GM23248 (cell line): ENCODE data around the gene AP2A2. TPM values are rescaled to one million over a fixed set of nuclear protein-coding genes. Genes with fewer than 3 reads are reported as not detected.

Experiments
- DNase-seq: peaks from one replicate; pipeline ENCODE4 v3.0.0-alpha.2; 2015
- H2AFZ ChIP-seq: fragments of 200-600 bp; sonication (generic); 2 replicates; pipeline ENCODE4 v1.6.1; 2016; ENCODE audit warnings: antibody characterized with exemption
- H3F3A ChIP-seq: fragments of 200-600 bp; sonication (generic); 2 replicates; pipeline ENCODE4 v1.6.1; 2016; ENCODE audit warnings: mild to moderate bottlenecking, antibody characterized with exemption, mixed run types; ENCODE audit not compliant: insufficient read depth
- H3K27ac ChIP-seq: fragments of 200-600 bp; sonication (generic); 2 replicates; pipeline ENCODE4 v1.5.1; 2016; ENCODE audit warnings: mild to moderate bottlenecking
- H3K27me3 ChIP-seq: fragments of 200-600 bp; sonication (generic); replicated peaks from 2 replicates; pipeline ENCODE4 v1.6.1; 2016; ENCODE audit warnings: mild to moderate bottlenecking; ENCODE audit not compliant: insufficient read depth
- H3K36me3 ChIP-seq: fragments of 200-600 bp; sonication (generic); 2 replicates; pipeline ENCODE4 v1.6.1; 2016; ENCODE audit warnings: low read depth, mild to moderate bottlenecking
- H3K4me1 ChIP-seq: fragments of 200-600 bp; sonication (generic); 2 replicates; pipeline ENCODE4 v1.6.1; 2016; ENCODE audit warnings: mild to moderate bottlenecking; ENCODE audit not compliant: insufficient read depth
- H3K4me2 ChIP-seq: fragments of 200-600 bp; sonication (generic); one replicate; pipeline ENCODE4 v1.6.1; 2016; ENCODE audit warnings: mild to moderate bottlenecking; ENCODE audit not compliant: unreplicated experiment
- H3K4me3 ChIP-seq: fragments of 200-600 bp; sonication (generic); 2 replicates; pipeline ENCODE4 v1.5.1; 2016; ENCODE audit warnings: mild to moderate bottlenecking
- H3K79me2 ChIP-seq: fragments of 200-600 bp; sonication (generic); 2 replicates; pipeline ENCODE4 v1.6.1; 2016; ENCODE audit warnings: mild to moderate bottlenecking; ENCODE audit not compliant: insufficient read depth
- H3K9ac ChIP-seq: fragments of 200-600 bp; sonication (generic); 2 replicates; pipeline ENCODE4 v1.6.1; 2016; ENCODE audit warnings: mild to moderate bottlenecking
- H3K9me2 ChIP-seq: fragments of 200-600 bp; sonication (generic); 2 replicates; pipeline ENCODE4 v1.6.1; 2016; ENCODE audit warnings: mixed run types, mild to moderate bottlenecking, moderate library complexity; ENCODE audit not compliant: insufficient read depth
- H3K9me3 ChIP-seq: fragments of 200-600 bp; sonication (generic); one replicate; pipeline ENCODE4 v1.6.1; 2017; ENCODE audit warnings: low read depth
- H4K20me1 ChIP-seq: fragments of 200-600 bp; sonication (generic); 2 replicates; pipeline ENCODE4 v1.6.0; 2016; ENCODE audit not compliant: insufficient read depth
- EZH2 ChIP-seq: fragments of 200-600 bp; sonication (generic); IDR thresholded peaks from 2 replicates; pipeline ENCODE4 v1.6.1; 2018; ENCODE audit warnings: antibody characterized with exemption, mild to moderate bottlenecking; ENCODE audit not compliant: insufficient read depth, poor library complexity, severe bottlenecking
- EZH2phosphoT487 ChIP-seq: fragments of 200-600 bp; sonication (generic); IDR thresholded peaks from 2 replicates; pipeline ENCODE4 v1.6.1; 2018; ENCODE audit warnings: antibody characterized with exemption, moderate library complexity, mild to moderate bottlenecking, low read depth; ENCODE audit not compliant: insufficient read depth
- WGBS, 2 experiments: methylation state at CpG; one replicate each; pipeline ENCODE4 v1.1.6; 2015 to 2017; ENCODE audit warnings: low lambda C conversion rate in 2 of 2, low coverage in 1 of 2; ENCODE audit errors: missing lambda C conversion rate in 2 of 2; 5-methylcytosine and 5-hydroxymethylcytosine counted together
- in situ Hi-C: fragments of 300-500 bp; cut with MboI; formaldehyde crosslinking; loops from 2 replicates; pipeline ENCODE4 v1.15.0; 2020
- polyA plus RNA-seq: library from polyadenylated mRNA; unstranded; fragments of >200 nt; fragmentation: Nextera tagmentation; extraction: Ambion mirVana; gene quantifications from 2 replicates; pipeline ENCODE4 v1.2.1, GENCODE V29; 2016
- total RNA-seq: library from RNA; depleted of rRNA; stranded (reverse); fragments of >200 nt; shearing (Covaris generic); gene quantifications from 2 replicates; pipeline ENCODE4 v1.2.3, GENCODE V29; 2014

Gene AP2A2
- total and polyA plus RNA-seq, 2 experiments from 2014 or later = 31.1 to 38.3 TPM

GRCh38 chr11:980438-981357 lies 55.0 kb downstream of the AP2A2 start:
- DNase-seq = peak; percentile 24

GRCh38 chr11:981764-982163 lies 56.1 kb downstream of the AP2A2 start:
- no peak overlapping the region for H3K4me2 ChIP-seq
- no peak for TF ChIP-seq EZH2
- TF ChIP-seq EZH2phosphoT487 = no peak
- peaks cover 4% of the 10 kb centered on the region; the same call in 1 of the 2 replicates for H4K20me1 ChIP-seq
- in situ Hi-C loops = no loop called here
- H3K9me3 ChIP-seq = no peaks in the 10 kb centered on the region
- 91 to 94% methylated on average over 14 of the region's 14 CpGs for WGBS, 2 experiments
- peaks cover 29% of the 10 kb centered on the region; the same call in 1 of the 2 replicates for H3K36me3 ChIP-seq
- H3F3A ChIP-seq = no peaks in the 10 kb centered on the region
- H2AFZ ChIP-seq = no peak overlapping the region
- peaks cover 32% of the 10 kb centered on the region; the same call in 1 of the 2 replicates for H3K79me2 ChIP-seq
- no peaks in the 10 kb centered on the region for H3K4me1 ChIP-seq
- no peaks in the 10 kb centered on the region for H3K9me2 ChIP-seq
- H3K4me3 ChIP-seq = no peak overlapping the region
- no peak overlapping the region for H3K27ac ChIP-seq
- no peak for DNase-seq
- H3K9ac ChIP-seq = no peak overlapping the region
- H3K27me3 ChIP-seq = no peaks in the 10 kb centered on the region

More at GRCh38 chr11:980438-981357, 55.0 kb downstream of the AP2A2 start:
- H4K20me1 ChIP-seq = peaks cover 4% of the 10 kb centered on the region; the same call in 1 of the 2 replicates
- no peaks in the 10 kb centered on the region for H3K27me3 ChIP-seq
- peaks cover 29% of the 10 kb centered on the region; the same call in 1 of the 2 replicates for H3K36me3 ChIP-seq
- TF ChIP-seq EZH2 = no peak
- TF ChIP-seq EZH2phosphoT487 = no peak
- in situ Hi-C loops = no loop called here
- no peak overlapping the region for H3K4me2 ChIP-seq
- H3F3A ChIP-seq = no peaks in the 10 kb centered on the region
- no peaks in the 10 kb centered on the region for H3K9me3 ChIP-seq
- H3K9ac ChIP-seq = 0 out of 2 replicates have a peak overlapping the region, but pooled peaks have one; percentile 10
- peaks cover 32% of the 10 kb centered on the region; the same call in 1 of the 2 replicates for H3K79me2 ChIP-seq
- 75 to 79% methylated on average over 22 to 26 of the region's 26 CpGs for WGBS, 2 experiments
- no peak overlapping the region for H3K27ac ChIP-seq
- no peaks in the 10 kb centered on the region for H3K9me2 ChIP-seq
- no peak overlapping the region for H3K4me3 ChIP-seq
- no peak overlapping the region for H2AFZ ChIP-seq
- H3K4me1 ChIP-seq = no peaks in the 10 kb centered on the region

- in situ Hi-C loops = no loop called here
- WGBS, 2 experiments = 93 to 96% methylated on average over 15 of the region's 15 CpGs
- DNase-seq = no peak
- H3K9ac ChIP-seq = no peak overlapping the region
- TF ChIP-seq EZH2phosphoT487 (no peak), EZH2 (no peak)
- no peak overlapping the region for H3K4me3 ChIP-seq
- H3K36me3 ChIP-seq = peaks cover 27% of the 10 kb centered on the region; the same call in 1 of the 2 replicates
- H2AFZ ChIP-seq = no peak overlapping the region
- no peaks in the 10 kb centered on the region for H3K9me3 ChIP-seq
- no peaks in the 10 kb centered on the region for H3K9me2 ChIP-seq
- no peaks in the 10 kb centered on the region for H3F3A ChIP-seq
- no peaks in the 10 kb centered on the region for H3K4me1 ChIP-seq
- no peak overlapping the region for H3K27ac ChIP-seq
- no peaks in the 10 kb centered on the region for H4K20me1 ChIP-seq
- 0 out of 2 replicates have a peak, but pooled peaks cover 22% of the 10 kb centered on the region for H3K79me2 ChIP-seq
- no peak overlapping the region for H3K4me2 ChIP-seq
- H3K27me3 ChIP-seq = no peaks in the 10 kb centered on the region
Measured at GRCh38 chr11:984546-984945, 58.9 kb downstream of the AP2A2 start.

- Histone ChIP-seq H3K4me2 (no peak overlapping the region), H3K9ac (no peak overlapping the region), H4K20me1 (no peaks in the 10 kb centered on the region), H2AFZ (no peak overlapping the region), H3K4me3 (no peak overlapping the region), H3K79me2 (0 out of 2 replicates have a peak, but pooled peaks cover 22% of the 10 kb centered on the region), H3K4me1 (no peaks in the 10 kb centered on the region), H3K27me3 (no peaks in the 10 kb centered on the region), H3K36me3 (peaks cover 29% of the 10 kb centered on the region; the same call in 1 of the 2 replicates), H3K27ac (no peak overlapping the region), H3K9me3 (no peaks in the 10 kb centered on the region), H3F3A (no peaks in the 10 kb centered on the region), H3K9me2 (no peaks in the 10 kb centered on the region)
- TF ChIP-seq EZH2phosphoT487 = no peak
- in situ Hi-C loops = no loop called here
- DNase-seq = no peak
- 91 to 93% methylated on average over 17 to 21 of the region's 21 CpGs for WGBS, 2 experiments
Measured at GRCh38 chr11:985406-985805, 59.7 kb downstream of the AP2A2 start.
